ENCODE measurements around the gene PLA2G5.
"Not testable (repeated sequence)": the region's sequence is repeated elsewhere in the genome, so short reads cannot be mapped to it uniquely, and the experiment has no call there.

- TF ChIP-seq CTCF (IDR thresholded peaks at IDR 0.05; ENCODE audit: low read length); EZH2 (optimal IDR thresholded peaks at IDR 0.05; ENCODE audit: low read depth, low read length): not testable (repeated sequence)
These were observed 60.5 kb downstream of the PLA2G5 start for GRCh38 chr1:20130518-20130917.

All from MM.1S (cell line).